A172 (cell line): ENCODE results near the gene PIK3CB. TPM values are rescaled to one million over a fixed set of nuclear protein-coding genes. Genes with fewer than 3 reads are reported as not detected.
"Not testable (repeated sequence)": the region's sequence is repeated elsewhere in the genome, so short reads cannot be mapped to it uniquely, and the experiment has no call there.

Experiments
- DNase-seq: peaks from one replicate; pipeline ENCODE4 v3.0.0-alpha.2; 2015; ENCODE audit warnings: low spot score
- total RNA-seq: library from RNA; depleted of rRNA; stranded (reverse); fragments of >200 nt; shearing (Covaris generic); gene quantifications from 2 replicates; pipeline ENCODE4 v1.2.3, GENCODE V29; 2014

PIK3CB gene
- total RNA-seq, 1 experiment from 2014 or later: 11.6 TPM

GRCh38 chr3:138803006-138803653, 31.6 kb downstream of the PIK3CB start:
- no peak for DNase-seq

DNA sequence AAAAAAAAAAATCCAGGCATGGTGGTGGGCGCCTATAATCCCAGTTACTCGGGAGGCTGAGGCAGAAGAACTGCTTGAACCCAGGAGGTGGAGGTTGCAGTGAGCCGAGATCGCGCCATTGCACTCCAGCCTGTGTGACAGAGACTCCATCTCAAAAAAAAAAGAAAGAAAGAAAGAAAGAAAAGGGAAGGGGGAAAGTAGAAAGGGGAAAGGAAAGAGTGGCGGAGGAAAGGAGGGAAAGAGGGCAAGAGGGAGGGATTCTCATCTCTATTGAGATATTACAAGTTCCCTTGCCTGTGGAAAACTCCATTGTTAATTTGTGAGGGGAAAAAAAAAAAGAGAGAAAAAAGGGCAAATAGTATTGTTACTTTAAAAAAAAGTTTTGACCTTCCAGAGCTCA, 32.5 kb downstream of the PIK3CB start:
- not testable (repeated sequence) for DNase-seq

DNA sequence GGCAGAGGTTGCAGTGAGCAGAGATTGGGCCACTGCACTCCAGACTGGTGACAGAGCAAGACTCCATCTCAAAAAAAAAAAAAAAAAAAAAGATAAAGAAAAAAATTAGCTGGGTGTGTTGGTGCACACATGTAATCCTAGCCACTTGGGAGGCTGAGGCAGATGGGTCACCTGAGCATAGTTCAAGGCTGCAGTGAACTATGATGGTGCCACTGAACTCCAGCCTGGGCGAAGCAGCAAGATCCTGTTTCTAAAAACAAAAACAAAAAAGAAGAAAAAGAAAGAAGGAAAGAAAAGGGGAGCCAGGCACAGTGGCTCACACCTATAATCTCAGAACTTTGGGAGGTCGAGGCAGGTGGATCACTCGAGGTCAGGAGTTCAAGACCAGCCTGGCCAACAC, 32.9 kb downstream of the PIK3CB start:
- no peak for DNase-seq

GRCh38 chr3:138800248-138800647, 34.5 kb downstream of the PIK3CB start:
- DNase-seq: no peak

DNA sequence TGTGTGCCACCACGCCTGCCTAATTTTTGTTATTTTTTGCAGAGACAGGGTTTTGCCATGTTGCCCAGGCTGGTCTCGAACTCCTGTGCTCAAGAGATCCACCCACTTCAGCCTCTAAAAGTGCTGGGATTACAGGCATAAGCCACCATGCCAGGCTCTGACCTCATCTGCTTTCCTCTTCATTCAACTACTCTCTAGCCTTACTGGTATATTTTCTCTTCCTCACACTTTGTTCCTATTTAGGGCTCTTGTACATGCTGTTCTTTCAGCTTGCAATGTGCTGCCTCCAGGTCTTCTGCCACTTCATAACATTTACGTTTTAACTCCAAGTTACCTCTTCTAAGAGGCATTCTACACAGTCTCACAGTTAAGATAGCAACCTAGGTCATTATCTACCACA, 34.9 kb downstream of the PIK3CB start:
- DNase-seq: no peak

DNA sequence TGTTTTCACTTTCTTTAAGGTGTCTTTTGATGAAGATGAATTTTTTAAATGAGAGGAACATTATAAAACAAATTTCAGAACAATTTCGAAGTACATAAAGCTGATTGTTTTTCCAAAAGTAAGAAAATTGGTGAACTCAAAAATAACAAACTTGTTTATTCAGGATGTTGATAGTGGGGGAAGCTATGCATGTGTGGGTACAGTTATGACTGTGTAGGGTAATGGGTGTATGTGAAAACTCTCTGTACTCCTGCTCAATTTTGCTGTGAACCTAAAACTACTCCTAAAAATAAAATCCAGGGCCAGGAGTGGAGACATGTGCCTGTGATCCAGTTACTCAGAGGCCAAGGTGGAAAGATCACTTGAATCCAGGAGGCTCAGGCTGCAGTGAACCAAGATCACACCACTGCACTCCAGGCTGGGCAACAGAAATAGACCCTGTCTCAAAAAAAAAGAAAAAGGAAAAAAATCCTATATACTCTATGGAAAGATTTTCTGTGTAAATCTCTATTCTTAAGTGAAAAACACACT, 37.2 kb downstream of the PIK3CB start:
- no peak for DNase-seq

DNA sequence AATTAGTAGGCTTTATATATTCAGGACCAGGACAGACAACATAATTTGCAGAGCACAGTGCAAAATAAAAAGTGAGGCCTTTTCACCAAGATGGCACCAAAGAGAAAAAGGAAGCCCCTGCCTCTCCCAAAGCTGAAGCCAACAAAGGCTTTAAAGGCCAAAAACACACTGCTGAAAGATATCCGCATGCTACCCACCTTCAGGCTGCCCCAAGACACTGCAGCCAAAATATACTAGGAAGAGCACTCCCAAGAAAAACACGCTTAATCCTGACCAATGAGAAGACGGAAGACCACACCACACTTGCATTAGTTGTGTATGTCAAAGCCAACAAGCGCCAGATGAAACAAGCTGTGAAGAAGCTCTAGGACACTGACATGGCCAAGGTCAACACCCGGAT, 38.0 kb downstream of the PIK3CB start:
- DNase-seq: no peak

DNA sequence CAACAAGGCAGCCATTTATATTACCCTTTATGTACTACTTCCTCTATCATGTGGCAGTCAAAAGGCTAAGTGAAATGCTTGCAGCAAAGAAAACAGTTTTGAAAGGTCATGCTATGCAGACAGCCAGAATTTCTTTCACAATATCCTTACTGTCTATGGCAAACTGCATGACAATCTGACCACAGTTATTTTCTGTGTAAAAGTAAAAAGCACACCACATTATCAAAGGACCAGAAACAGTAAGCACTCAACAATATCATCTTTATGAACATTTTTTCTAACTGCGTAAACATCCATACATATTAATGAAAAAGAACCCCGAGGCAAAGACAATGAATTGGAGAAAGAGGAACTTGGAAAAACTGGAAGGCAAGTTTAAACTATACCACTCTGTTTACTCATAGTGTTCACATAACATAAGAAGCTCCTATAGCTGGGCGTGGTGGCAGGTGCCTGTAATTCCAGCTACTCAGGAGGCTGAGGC, 47.9 kb downstream of the PIK3CB start:
- DNase-seq: no peak

- no peak for DNase-seq
Measured at GRCh38 chr3:138785951-138786350, 48.8 kb downstream of the PIK3CB start.

DNA sequence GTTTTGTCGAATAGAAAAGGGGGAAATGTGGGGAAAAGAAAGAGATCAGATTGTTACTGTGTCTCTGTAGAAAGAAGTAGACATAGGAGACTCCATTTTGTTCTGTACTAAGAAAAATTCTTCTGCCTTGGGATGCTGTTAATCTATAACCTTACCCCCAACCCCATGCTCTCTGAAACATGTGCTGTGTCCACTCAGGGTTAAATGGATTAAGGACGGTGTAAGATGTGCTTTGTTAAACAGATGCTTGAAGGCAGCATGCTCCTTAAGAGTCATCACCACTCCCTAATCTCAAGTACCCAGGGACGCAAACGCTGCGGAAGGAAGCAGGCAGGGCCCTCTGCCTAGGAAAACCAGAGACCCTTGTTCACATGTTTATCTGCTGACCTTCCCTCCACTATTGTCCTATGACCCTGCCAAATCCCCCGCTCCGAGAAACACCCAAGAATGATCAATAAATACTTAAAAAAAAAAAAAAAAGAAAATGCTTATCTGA, 49.3 kb downstream of the PIK3CB start:
- DNase-seq: not testable (repeated sequence)

DNA sequence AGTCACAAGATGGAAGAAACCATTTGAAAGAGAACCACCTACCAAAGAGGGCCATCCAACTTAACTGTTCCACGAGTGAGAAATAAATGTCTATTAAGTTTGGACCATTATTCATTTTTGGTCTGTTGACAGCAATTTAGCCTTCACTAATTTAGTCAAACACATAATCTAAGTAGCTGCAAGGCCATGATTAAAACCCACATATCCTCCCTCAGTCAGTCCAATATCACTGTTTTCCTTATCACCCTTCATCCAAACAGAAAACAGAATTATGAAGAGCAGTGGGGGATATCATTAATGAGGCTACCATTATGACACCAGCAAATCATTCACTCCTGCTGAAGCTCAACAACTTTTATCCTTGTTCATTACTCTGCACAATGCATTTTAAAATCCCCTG, 52.0 kb downstream of the PIK3CB start:
- DNase-seq: no peak

GRCh38 chr3:138781012-138781470, 53.7 kb downstream of the PIK3CB start:
- no peak for DNase-seq

DNA sequence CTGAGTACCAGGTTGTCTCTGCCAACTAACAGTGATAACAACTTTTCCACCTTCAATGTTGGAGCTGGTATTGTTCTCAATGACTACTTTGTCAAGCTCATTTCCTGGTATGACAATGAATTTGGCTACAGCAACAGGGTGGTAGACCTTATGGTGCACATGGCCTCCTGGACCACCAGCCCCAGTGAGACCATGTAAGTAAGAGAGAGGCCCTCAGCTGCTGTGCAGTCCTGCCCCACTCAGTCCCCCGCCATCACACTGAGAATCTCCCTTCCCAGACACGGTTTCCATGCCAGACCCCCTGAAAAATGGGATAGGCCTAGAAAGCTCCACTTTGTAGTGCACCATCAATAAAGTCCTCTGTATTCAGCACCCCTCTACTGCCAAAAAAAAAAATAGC, 56.1 kb downstream of the PIK3CB start:
- no peak for DNase-seq

- no peak for DNase-seq
Measured at GRCh38 chr3:138776961-138777360, 57.8 kb downstream of the PIK3CB start.

GRCh38 chr3:138775254-138775595, 59.5 kb downstream of the PIK3CB start:
- no peak for DNase-seq

GRCh38 chr3:138774529-138775253, 60.0 kb downstream of the PIK3CB start:
- peak; percentile 98 for DNase-seq

DNA sequence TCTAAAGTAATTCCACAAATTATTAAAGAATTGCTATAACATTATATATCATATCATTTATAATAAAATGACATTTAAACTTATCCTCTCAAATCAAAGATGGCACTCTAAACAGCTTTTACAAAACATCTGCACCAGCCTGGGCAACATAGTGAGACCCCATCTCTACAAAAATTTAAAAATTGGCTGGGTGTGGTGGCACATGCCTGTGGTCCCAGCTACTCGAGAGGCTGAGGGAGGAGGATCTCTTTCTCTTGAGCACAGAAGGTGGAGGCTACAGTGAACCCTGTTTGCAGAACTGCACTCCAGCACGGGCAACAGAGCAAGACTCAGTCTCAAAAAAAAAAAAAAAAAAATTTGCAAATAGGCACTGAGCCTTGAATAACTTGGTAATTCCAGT, 63.1 kb downstream of the PIK3CB start:
- no peak for DNase-seq

GRCh38 chr3:138769616-138770015, 65.1 kb downstream of the PIK3CB start:
- DNase-seq: no peak

GRCh38 chr3:138768946-138769345, 65.8 kb downstream of the PIK3CB start:
- DNase-seq: no peak

GRCh38 chr3:138768125-138768524, 66.6 kb downstream of the PIK3CB start:
- peak; percentile 24 for DNase-seq

DNA sequence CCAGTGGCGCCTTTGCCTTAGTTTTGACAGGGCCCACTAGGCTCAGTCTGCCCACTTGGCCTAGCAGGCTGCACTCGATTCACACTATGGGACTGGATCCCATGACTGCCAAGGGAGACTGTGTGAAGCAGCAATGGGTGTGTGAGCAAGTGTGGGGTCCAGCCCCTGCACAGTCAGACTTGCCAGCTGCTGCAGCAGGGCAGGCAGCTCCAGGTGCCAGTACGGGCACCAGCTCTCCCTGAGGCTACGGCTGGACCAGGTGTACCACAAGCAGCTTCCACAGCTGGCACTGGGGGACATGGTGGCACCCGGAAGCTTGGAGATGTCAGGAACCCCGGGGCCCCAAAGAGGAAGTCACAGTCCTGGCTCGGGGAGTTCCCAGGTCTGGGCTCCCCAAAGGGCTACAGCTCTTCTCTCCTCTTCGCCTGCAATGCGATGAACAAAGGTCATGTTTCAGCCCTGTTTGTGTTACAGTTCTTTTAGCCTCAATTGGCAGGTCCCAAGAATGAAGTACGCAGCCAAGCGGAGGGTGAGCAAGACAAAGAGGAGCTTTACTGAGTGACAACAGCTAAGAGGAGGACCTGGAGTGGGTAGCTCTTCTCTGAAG, 67.1 kb downstream of the PIK3CB start:
- DNase-seq: no peak

DNA sequence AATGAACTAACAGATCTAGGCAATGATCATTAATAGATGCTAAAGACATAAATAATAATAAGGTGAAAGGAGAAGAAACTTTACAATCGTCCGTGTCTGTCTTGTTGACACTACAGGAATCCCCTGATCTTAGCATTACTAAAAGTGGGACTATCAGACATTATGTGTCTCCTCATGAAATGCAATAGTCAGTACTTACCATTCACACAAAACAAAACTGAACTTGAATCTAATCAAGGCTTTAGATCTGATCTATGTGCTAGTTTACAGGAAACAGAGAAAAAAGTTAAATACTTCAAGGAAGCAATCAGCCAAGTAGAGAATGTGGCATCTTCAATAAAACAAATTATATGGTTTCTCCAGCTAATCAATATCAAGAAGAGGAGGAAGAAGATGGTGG, 73.7 kb downstream of the PIK3CB start:
- no peak for DNase-seq

DNA sequence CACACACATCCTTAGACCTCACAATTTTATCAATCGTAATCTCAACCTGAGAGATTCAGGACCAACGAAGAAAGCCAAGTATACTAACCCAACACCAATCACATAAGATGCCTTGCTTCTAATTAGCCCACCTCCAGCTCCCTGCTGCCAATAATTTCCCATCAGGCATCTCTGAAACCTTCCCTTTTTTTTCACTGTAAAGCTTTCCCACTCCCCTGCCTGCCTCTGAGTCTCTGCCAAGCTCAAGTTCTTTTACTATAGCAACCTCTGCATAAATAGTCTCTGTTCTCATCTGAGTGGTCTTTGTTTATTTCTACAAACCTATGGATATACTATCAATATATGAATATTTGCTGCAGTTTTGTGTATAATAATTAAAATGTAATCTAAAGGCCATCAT, 86.5 kb downstream of the PIK3CB start:
- DNase-seq: no peak
